Activated T-helper 2 cell treated with anti-CD3 and anti-CD28 coated beads, Interferon-gamma antibody, Interleukin-2, Interleukin-4, amounts not matched to agents 10 μg/mL and 5 μg/mL and 100 μg/mL, durations not matched to agents 14 hours and 24 hours and 36 hours (primary cell): ENCODE measurements around the gene NOS1AP. TPM values are rescaled to one million over a fixed set of nuclear protein-coding genes. Genes with fewer than 3 reads are reported as not detected.

Experiments
- DNase-seq: peaks from one replicate; pipeline ENCODE4 v3.0.0; 2021; ENCODE audit warnings: low spot score
- H3K27ac Mint-ChIP-seq: one replicate; pipeline ENCODE4 v1.8.0; 2021; ENCODE audit warnings: mixed read lengths
- H3K27me3 Mint-ChIP-seq: one replicate; pipeline ENCODE4 v1.8.0; 2021; ENCODE audit warnings: low read depth, mixed read lengths
- H3K36me3 Mint-ChIP-seq: one replicate; pipeline ENCODE4 v1.8.0; 2021; ENCODE audit warnings: low read depth, mixed read lengths
- H3K4me1 Mint-ChIP-seq: one replicate; pipeline ENCODE4 v1.8.0; 2021; ENCODE audit warnings: low read depth, mixed read lengths
- H3K4me3 Mint-ChIP-seq: one replicate; pipeline ENCODE4 v1.8.0; 2021; ENCODE audit warnings: low read depth, mild to moderate bottlenecking, moderate library complexity, mixed read lengths
- H3K9me3 Mint-ChIP-seq: one replicate; pipeline ENCODE4 v1.8.0; 2021; ENCODE audit warnings: mixed read lengths
- intact Hi-C: fragments of 100-400 bp; cut with micrococcal nuclease; formaldehyde crosslinking; loops from one replicate; pipeline ENCODE4 v1.15.1; 2023
- total RNA-seq: library from RNA; stranded (reverse); gene quantifications from 2 replicates; pipeline ENCODE4 v1.2.3, GENCODE V29; 2022

The NOS1AP gene
- total RNA-seq, 1 donor from 2014 or later: not detected

GRCh38 chr1:162388083-162388594 is 318.6 kb downstream of the NOS1AP start:
- Mint-ChIP-seq H3K27me3 (peaks cover 10% of the 10 kb centered on the region), H3K4me3 (no peak overlapping the region), H3K36me3 (no peaks in the 10 kb centered on the region), H3K9me3 (no peaks in the 10 kb centered on the region), H3K27ac (no peak overlapping the region), H3K4me1 (peaks cover 6% of the 10 kb centered on the region)
- intact Hi-C loops: no loop called here
- DNase-seq: no peak

GRCh38 chr1:162388615-162389014 is 319.1 kb downstream of the NOS1AP start:
- H3K36me3 Mint-ChIP-seq: no peaks in the 10 kb centered on the region
- no peaks in the 10 kb centered on the region for H3K9me3 Mint-ChIP-seq
- no peak overlapping the region for H3K4me3 Mint-ChIP-seq
- no peak for DNase-seq
- H3K4me1 Mint-ChIP-seq: peaks cover 6% of the 10 kb centered on the region
- intact Hi-C loops: no loop called here
- H3K27me3 Mint-ChIP-seq: peaks cover 13% of the 10 kb centered on the region
- H3K27ac Mint-ChIP-seq: no peak overlapping the region

- intact Hi-C loops: no loop called here
- peaks cover 6% of the 10 kb centered on the region for H3K4me1 Mint-ChIP-seq
Measured at GRCh38 chr1:162389021-162389818, 319.7 kb downstream of the NOS1AP start.

GRCh38 chr1:162389971-162390370 is 320.5 kb downstream of the NOS1AP start:
- Mint-ChIP-seq H3K4me1 (peaks cover 6% of the 10 kb centered on the region), H3K27me3 (peaks cover 13% of the 10 kb centered on the region), H3K4me3 (no peak overlapping the region), H3K27ac (no peak overlapping the region), H3K9me3 (no peaks in the 10 kb centered on the region), H3K36me3 (no peaks in the 10 kb centered on the region)
- DNase-seq: no peak
- intact Hi-C loops: loop anchor here (10.0 kb wide), 1 partner anchor 595 kb away; no protein-coding TSS in a partner anchor

More at GRCh38 chr1:162389021-162389818, 319.7 kb downstream of the NOS1AP start:
- no peaks in the 10 kb centered on the region for H3K9me3 Mint-ChIP-seq
- peaks cover 13% of the 10 kb centered on the region for H3K27me3 Mint-ChIP-seq
- H3K27ac Mint-ChIP-seq: no peak overlapping the region
- H3K4me3 Mint-ChIP-seq: no peak overlapping the region
- DNase-seq: no peak
- no peaks in the 10 kb centered on the region for H3K36me3 Mint-ChIP-seq

- Mint-ChIP-seq H3K36me3 (no peaks in the 10 kb centered on the region), H3K4me1 (peaks cover 6% of the 10 kb centered on the region), H3K9me3 (no peaks in the 10 kb centered on the region), H3K27me3 (peaks cover 13% of the 10 kb centered on the region), H3K27ac (no peak overlapping the region), H3K4me3 (no peak overlapping the region)
- intact Hi-C loops: loop anchor here (10.0 kb wide), 1 partner anchor 596 kb away; no protein-coding TSS in a partner anchor
- DNase-seq: no peak
Measured at GRCh38 chr1:162390396-162391185, 321.1 kb downstream of the NOS1AP start.

GRCh38 chr1:162391790-162392563 is 322.5 kb downstream of the NOS1AP start:
- no peak overlapping the region for H3K4me3 Mint-ChIP-seq
- no peak for DNase-seq

GRCh38 chr1:162396201-162396906 is 326.9 kb downstream of the NOS1AP start:
- Mint-ChIP-seq H3K9me3 (no peaks in the 10 kb centered on the region), H3K4me1 (no peaks in the 10 kb centered on the region)
- intact Hi-C loops: loop anchor here (10.0 kb wide), 1 partner anchor 602 kb away; no protein-coding TSS in a partner anchor

More at GRCh38 chr1:162391790-162392563, 322.5 kb downstream of the NOS1AP start:
- Mint-ChIP-seq H3K36me3 (no peaks in the 10 kb centered on the region), H3K27me3 (peaks cover 21% of the 10 kb centered on the region), H3K27ac (no peak overlapping the region), H3K4me1 (peaks cover 6% of the 10 kb centered on the region), H3K9me3 (no peaks in the 10 kb centered on the region)
- intact Hi-C loops: loop anchor here (2.0 to 10.0 kb wide), 2 partner anchors 335 to 597 kb away; no protein-coding TSS in a partner anchor

GRCh38 chr1:162397039-162397448 is 327.6 kb downstream of the NOS1AP start:
- H3K36me3 Mint-ChIP-seq: no peaks in the 10 kb centered on the region
- no peak overlapping the region for H3K27ac Mint-ChIP-seq
- H3K27me3 Mint-ChIP-seq: peaks cover 29% of the 10 kb centered on the region

More at GRCh38 chr1:162396201-162396906, 326.9 kb downstream of the NOS1AP start:
- Mint-ChIP-seq H3K27me3 (peaks cover 29% of the 10 kb centered on the region), H3K4me3 (no peak overlapping the region), H3K27ac (no peak overlapping the region), H3K36me3 (no peaks in the 10 kb centered on the region)
- no peak for DNase-seq

GRCh38 chr1:162397943-162398560 is 328.6 kb downstream of the NOS1AP start:
- DNase-seq: no peak
- intact Hi-C loops: loop anchor here (10.0 kb wide), 1 partner anchor 603 kb away; no protein-coding TSS in a partner anchor
- H3K27me3 Mint-ChIP-seq: peaks cover 27% of the 10 kb centered on the region
- no peaks in the 10 kb centered on the region for H3K4me1 Mint-ChIP-seq
- H3K4me3 Mint-ChIP-seq: no peak overlapping the region
- no peaks in the 10 kb centered on the region for H3K36me3 Mint-ChIP-seq
- no peaks in the 10 kb centered on the region for H3K9me3 Mint-ChIP-seq
- no peak overlapping the region for H3K27ac Mint-ChIP-seq

More at GRCh38 chr1:162397039-162397448, 327.6 kb downstream of the NOS1AP start:
- Mint-ChIP-seq H3K4me3 (no peak overlapping the region), H3K4me1 (no peaks in the 10 kb centered on the region), H3K9me3 (no peaks in the 10 kb centered on the region)
- intact Hi-C loops: loop anchor here (10.0 kb wide), 1 partner anchor 602 kb away; no protein-coding TSS in a partner anchor
- no peak for DNase-seq

GRCh38 chr1:162398999-162399580 is 329.6 kb downstream of the NOS1AP start:
- Mint-ChIP-seq H3K36me3 (no peaks in the 10 kb centered on the region), H3K4me3 (no peak overlapping the region), H3K27me3 (peaks cover 23% of the 10 kb centered on the region), H3K27ac (no peak overlapping the region), H3K4me1 (no peaks in the 10 kb centered on the region), H3K9me3 (no peaks in the 10 kb centered on the region)
- intact Hi-C loops: loop anchor here (10.0 kb wide), 1 partner anchor 604 kb away; no protein-coding TSS in a partner anchor
- DNase-seq: no peak

- Mint-ChIP-seq H3K27ac (no peak overlapping the region), H3K4me1 (peaks cover 5% of the 10 kb centered on the region), H3K36me3 (no peaks in the 10 kb centered on the region), H3K27me3 (peaks cover 23% of the 10 kb centered on the region), H3K4me3 (no peak overlapping the region), H3K9me3 (no peaks in the 10 kb centered on the region)
- intact Hi-C loops: no loop called here
- no peak for DNase-seq
Measured at GRCh38 chr1:162400790-162401355, 331.4 kb downstream of the NOS1AP start.
